Caco-2 (cell line): ENCODE measurements around the gene PYM1. TPM values are rescaled to one million over a fixed set of nuclear protein-coding genes. Genes with fewer than 3 reads are reported as not detected.

ENCODE experiments used
- BruUV-seq: library from RNA; stranded (reverse); fragments of 400-500 nt; replicated peaks from 2 replicates; lab custom pipeline; 2021; lab: Mats Ljungman, UMichigan
- CTCF ChIA-PET: fragments of 300-600 bp; sonication (Branson Sonifier 250); formaldehyde crosslinking; loops from one replicate; lab custom pipeline; 2022; ENCODE audit warnings: antibody characterized with exemption; lab: Charles Lee
- POLR2A ChIA-PET: fragments of 300-600 bp; sonication (Branson Sonifier 250); formaldehyde crosslinking; loops from one replicate; lab custom pipeline; 2022; ENCODE audit warnings: antibody characterized with exemption; lab: Charles Lee
- DNase-seq, 2 experiments: peaks; one replicate each; pipeline versions ENCODE4 v3.0.0 to v3.0.0-alpha.2; 2020 to 2022
- H3K27me3 ChIP-seq: replicated peaks from 2 replicates; pipeline ENCODE4 v1.6.0; 2011; ENCODE audit warnings: low read length; ENCODE audit not compliant: control insufficient read depth, insufficient read depth
- H3K36me3 ChIP-seq: 2 replicates; pipeline ENCODE4 v1.5.1; 2011; ENCODE audit warnings: low read length; ENCODE audit not compliant: control insufficient read depth, insufficient read depth
- H3K4me1 ChIP-seq: fragments of 250-450 bp; sonication (Bioruptor Pico); 2 replicates; pipeline ENCODE4 v1.5.1; 2020; ENCODE audit warnings: mild to moderate bottlenecking
- H3K4me3 ChIP-seq: 2 replicates; pipeline ENCODE4 v1.5.1; 2011; ENCODE audit warnings: low read depth, mild to moderate bottlenecking, control low read depth, low read length
- H3K9me3 ChIP-seq: fragments of 250-450 bp; sonication (Bioruptor Pico); 2 replicates; pipeline ENCODE4 v1.5.1; 2020; ENCODE audit warnings: mild to moderate bottlenecking, moderate library complexity
- H3K27ac Mint-ChIP-seq: one replicate; pipeline ENCODE4 v1.8.0; 2022; ENCODE audit warnings: mixed read lengths; ENCODE audit not compliant: unreplicated experiment
- H3K27me3 Mint-ChIP-seq: one replicate; pipeline ENCODE4 v1.8.0; 2022; ENCODE audit warnings: mixed read lengths; ENCODE audit not compliant: insufficient read depth, unreplicated experiment
- H3K36me3 Mint-ChIP-seq: one replicate; pipeline ENCODE4 v1.8.0; 2022; ENCODE audit warnings: mild to moderate bottlenecking, mixed read lengths; ENCODE audit not compliant: insufficient read depth, unreplicated experiment
- H3K4me1 Mint-ChIP-seq: one replicate; pipeline ENCODE4 v1.8.0; 2022; ENCODE audit warnings: low read depth, mixed read lengths; ENCODE audit not compliant: unreplicated experiment
- H3K4me3 Mint-ChIP-seq: one replicate; pipeline ENCODE4 v1.8.0; 2022; ENCODE audit warnings: mild to moderate bottlenecking, moderate library complexity, mixed read lengths; ENCODE audit not compliant: unreplicated experiment
- H3K9me3 Mint-ChIP-seq: one replicate; pipeline ENCODE4 v1.8.0; 2022; ENCODE audit warnings: mixed read lengths; ENCODE audit not compliant: unreplicated experiment
- CTCF ChIP-seq, 2 experiments: fragments of 200-600 bp in 1 of 2; IDR thresholded peaks; 1 replicate in 1 of 2; 2 replicates in 1 of 2; pipeline versions ENCODE4 v1.5.1 to v1.8.0; 2011 to 2022; ENCODE audit warnings: antibody characterized with exemption in 1 of 2, control low read depth in 1 of 2, inconsistent platforms in 1 of 2, low read depth in 1 of 2, low read length in 1 of 2, mild to moderate bottlenecking in 1 of 2, moderate library complexity in 1 of 2; ENCODE audit not compliant: insufficient read depth in 1 of 2, severe bottlenecking in 1 of 2, unreplicated experiment in 1 of 2
- intact Hi-C: fragments of 100-400 bp; cut with micrococcal nuclease; formaldehyde crosslinking; loops from one replicate; pipeline ENCODE4 v1.10.0; 2022; ENCODE audit not compliant: unreplicated experiment
- total RNA-seq: library from RNA; stranded (reverse); gene quantifications from 2 replicates; pipeline ENCODE4 v1.2.3, GENCODE V29; 2022

The PYM1 gene
- total RNA-seq, 1 experiment from 2014 or later, result 47.2 TPM

GRCh38 chr12:55899082-55899481 lies 28.6 kb downstream of the PYM1 start:
- Mint-ChIP-seq H3K9me3 (no peaks in the 10 kb centered on the region), H3K36me3 (peaks cover 38% of the 10 kb centered on the region), H3K27ac (no peak overlapping the region), H3K4me3 (no peak overlapping the region), H3K4me1 (no peaks in the 10 kb centered on the region), H3K27me3 (no peaks in the 10 kb centered on the region)
- H3K4me1 ChIP-seq, result no peaks in the 10 kb centered on the region
- no peaks in the 10 kb centered on the region for H3K9me3 ChIP-seq
- H3K36me3 ChIP-seq, result peaks cover 1% of the 10 kb centered on the region
- no TSS peak for BruUV-seq
- no peak for DNase-seq
- H3K4me3 ChIP-seq, result no peak overlapping the region
- no peaks in the 10 kb centered on the region for H3K27me3 ChIP-seq
- CTCF ChIA-PET, result no interaction called here
- no peak for TF ChIP-seq CTCF (IDR thresholded peaks at IDR 0.05; ENCODE audit: insufficient read depth in 1 of 2, low read depth in 1 of 2, low read length in 1 of 2, severe bottlenecking in 1 of 2, unreplicated experiment in 1 of 2)
- POLR2A ChIA-PET, result no interaction called here
- intact Hi-C loops, result no loop called here

- POLR2A ChIA-PET, result interaction anchor here (0.7 kb wide), 1 partner anchor 73 kb away, joined by 3 read pairs; no protein-coding TSS in a partner anchor
Measured at GRCh38 chr12:55893723-55894122, 34.0 kb downstream of the PYM1 start.

GRCh38 chr12:55891310-55891709 lies 36.4 kb downstream of the PYM1 start:
- no peaks in the 10 kb centered on the region for H3K4me1 ChIP-seq
- no peaks in the 10 kb centered on the region for H3K36me3 ChIP-seq
- no peaks in the 10 kb centered on the region for H3K27me3 Mint-ChIP-seq
- DNase-seq, result no peak
- H3K36me3 Mint-ChIP-seq, result no peaks in the 10 kb centered on the region
- H3K4me3 Mint-ChIP-seq, result no peak overlapping the region
- ChIA-PET POLR2A (no interaction called here), CTCF (no interaction called here)
- peaks cover 7% of the 10 kb centered on the region for H3K4me1 Mint-ChIP-seq
- H3K9me3 ChIP-seq, result no peaks in the 10 kb centered on the region; the same call in 1 of the 2 replicates
- peaks cover 20% of the 10 kb centered on the region for H3K9me3 Mint-ChIP-seq
- intact Hi-C loops, result no loop called here
- no TSS peak for BruUV-seq
- H3K4me3 ChIP-seq, result no peak overlapping the region
- H3K27me3 ChIP-seq, result no peaks in the 10 kb centered on the region
- no peak overlapping the region for H3K27ac Mint-ChIP-seq
- no peak for TF ChIP-seq CTCF (IDR thresholded peaks at IDR 0.05; ENCODE audit: insufficient read depth in 1 of 2, low read depth in 1 of 2, low read length in 1 of 2, severe bottlenecking in 1 of 2, unreplicated experiment in 1 of 2)

More at GRCh38 chr12:55893723-55894122, 34.0 kb downstream of the PYM1 start:
- DNase-seq, result no peak
- Mint-ChIP-seq H3K9me3 (peaks cover 13% of the 10 kb centered on the region), H3K27ac (no peak overlapping the region), H3K4me3 (no peak overlapping the region), H3K27me3 (no peaks in the 10 kb centered on the region), H3K36me3 (peaks cover 1% of the 10 kb centered on the region), H3K4me1 (peaks cover 1% of the 10 kb centered on the region)
- TF ChIP-seq CTCF (IDR thresholded peaks at IDR 0.05; ENCODE audit: insufficient read depth in 1 of 2, low read depth in 1 of 2, low read length in 1 of 2, severe bottlenecking in 1 of 2, unreplicated experiment in 1 of 2), result no peak
- BruUV-seq, result no TSS peak
- CTCF ChIA-PET, result no interaction called here
- H3K4me1 ChIP-seq, result no peaks in the 10 kb centered on the region
- intact Hi-C loops, result no loop called here
- H3K27me3 ChIP-seq, result no peaks in the 10 kb centered on the region
- H3K4me3 ChIP-seq, result no peak overlapping the region
- no peaks in the 10 kb centered on the region; the same call in 1 of the 2 replicates for H3K9me3 ChIP-seq
- no peaks in the 10 kb centered on the region for H3K36me3 ChIP-seq
